Left cardiac atrium (tissue), 4 donors: Measurements from ENCODE around the gene KDM8. TPM values are rescaled to one million over a fixed set of nuclear protein-coding genes. Genes with fewer than 3 reads are reported as not detected.

Experiments used
- ATAC-seq, 2 donors: fragments of 200-7000 bp; cut with Tn5 transposase; one replicate each; pipeline ENCODE4 v1.9.1; 2020; ENCODE audit warnings: mild to moderate bottlenecking in 2 of 2, moderate library complexity in 2 of 2
- DNase-seq: peaks from one replicate; pipeline ENCODE4 v3.0.0-alpha.2; 2020
- intact Hi-C, 2 donors: fragments of 100-400 bp; cut with DNase I; formaldehyde crosslinking; loops; one replicate each; pipeline versions ENCODE4 v1.14.1 to v1.15.1; 2022 to 2023
- long read RNA-seq: library from polyadenylated mRNA; unstranded; transcript quantifications from one replicate; pipeline ENCODE4 v2.0.0, GENCODE V29; 2021
- total RNA-seq, 2 donors: library from RNA; stranded (reverse); fragmentation: NEBNext Ultra II Directional; extraction: Animal tissue kit (Norgen Biotek cat#: 25700); gene quantifications; one replicate each; pipeline ENCODE4 v1.2.1, GENCODE V29; 2021
- donor health status: DM: no; HTN: yes; CAD: no.
- donor health status: DM: no; HTN: yes; CAD: no; lungs with severe emphysema.
- donor health status: DM: yes; HTN: yes; CAD: no.
- donor health status: Dilated cardiomyopathy.

KDM8 gene
- total RNA-seq, result 1 to 10 TPM; 3.0 to 4.2 TPM
- long read RNA-seq, partial matches to known transcripts, result 0 of 4 reads
- long read RNA-seq, other reads (novel, unspliced or antisense), result 2 of 4 reads

DNA sequence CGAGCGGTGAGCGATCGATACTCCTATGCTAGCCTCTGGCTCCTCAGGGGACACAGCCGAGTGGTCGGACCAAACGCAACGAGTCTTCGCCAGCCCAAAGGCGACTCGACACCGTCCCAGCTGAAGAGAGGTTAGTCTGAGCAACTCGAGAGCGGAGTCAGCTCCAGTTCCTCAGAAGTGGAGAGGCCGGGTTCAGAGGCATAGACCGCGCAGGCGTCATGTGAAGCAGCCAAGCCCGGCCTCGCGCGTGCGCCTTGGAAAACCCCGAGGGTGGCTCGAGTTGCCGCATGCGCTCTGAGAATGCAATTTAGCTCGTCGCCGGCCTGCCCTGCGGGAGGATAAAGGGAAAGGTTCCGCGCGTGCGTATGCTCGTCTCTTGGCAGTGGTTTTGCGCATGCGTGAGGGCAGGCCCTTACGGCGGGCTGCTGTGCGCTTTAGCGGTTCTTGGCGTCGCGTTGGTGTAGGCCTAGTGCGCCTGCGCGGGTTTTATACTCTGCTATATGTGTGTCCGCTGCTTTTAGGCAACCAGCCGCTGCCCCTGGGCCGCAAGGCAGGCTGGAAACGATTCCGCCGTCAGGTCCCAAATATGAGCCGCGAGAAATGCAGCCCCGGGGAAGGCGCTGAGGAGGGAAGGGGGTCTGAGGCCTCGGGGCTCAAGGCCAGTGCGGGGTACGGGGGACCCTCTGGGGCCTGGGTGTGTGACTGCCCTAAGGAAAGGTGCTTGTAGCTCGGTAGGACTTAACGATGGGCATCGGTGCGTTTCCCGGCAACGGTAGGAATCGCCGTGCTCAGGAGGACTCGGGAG lies at the start of gene KDM8:
KDM8 (plus strand) TSS at position 20 of the 805 bp plus-strand sequence. CDS start 6,598 bp downstream, outside the sequence.
- intact Hi-C loops, result no loop called here

DNA sequence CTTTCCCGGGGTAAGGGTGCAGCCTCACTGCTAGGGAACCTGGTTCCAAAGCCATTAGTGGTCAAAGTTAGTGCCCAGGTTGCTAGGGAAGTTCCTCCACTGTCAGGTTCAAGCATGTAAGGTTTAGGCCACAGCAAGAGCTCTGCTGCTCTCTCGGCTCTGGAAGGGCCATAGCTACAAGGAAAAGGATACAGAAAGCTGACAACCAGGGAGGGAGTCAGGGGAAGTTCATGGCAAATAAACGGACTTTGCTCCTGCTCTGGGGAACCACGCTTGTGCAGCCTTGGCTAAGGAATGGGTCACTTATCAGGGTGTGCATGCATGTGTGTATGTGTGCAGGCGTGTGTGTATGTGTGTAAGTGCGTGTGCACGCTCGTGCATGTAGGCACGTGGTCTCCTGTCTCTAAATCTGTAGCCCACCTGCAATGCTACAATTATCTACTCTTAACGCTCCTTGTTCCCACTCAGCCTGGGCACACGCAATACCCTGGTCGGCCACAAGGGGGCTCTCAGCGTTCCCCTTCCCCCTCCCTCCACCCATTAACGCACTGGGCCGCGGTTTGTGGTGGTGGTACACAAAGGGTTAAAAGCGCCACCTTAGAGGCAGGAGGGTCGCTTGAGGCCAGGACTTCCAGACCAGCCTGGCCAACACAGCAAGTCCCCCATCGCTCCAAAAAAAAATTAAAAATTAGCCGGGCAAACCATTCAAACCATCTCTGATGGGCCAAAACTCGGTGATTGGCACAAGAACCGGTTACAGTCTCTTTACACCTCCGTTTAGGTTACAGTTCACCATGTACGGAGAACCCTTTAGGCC lies 48.4 kb upstream of the KDM8 start:
- ATAC-seq (peak; percentile 59 to 83), DNase-seq (peak; percentile 55)
- intact Hi-C loops, result loop anchor here in 1 of 2 donors (5.0 kb wide), 1 partner anchor 302 kb away; no protein-coding TSS in a partner anchor

More for the DNA sequence above, at the start of gene KDM8:
- ATAC-seq (peak; percentile 94 to 98), DNase-seq (peak; percentile 99)

DNA sequence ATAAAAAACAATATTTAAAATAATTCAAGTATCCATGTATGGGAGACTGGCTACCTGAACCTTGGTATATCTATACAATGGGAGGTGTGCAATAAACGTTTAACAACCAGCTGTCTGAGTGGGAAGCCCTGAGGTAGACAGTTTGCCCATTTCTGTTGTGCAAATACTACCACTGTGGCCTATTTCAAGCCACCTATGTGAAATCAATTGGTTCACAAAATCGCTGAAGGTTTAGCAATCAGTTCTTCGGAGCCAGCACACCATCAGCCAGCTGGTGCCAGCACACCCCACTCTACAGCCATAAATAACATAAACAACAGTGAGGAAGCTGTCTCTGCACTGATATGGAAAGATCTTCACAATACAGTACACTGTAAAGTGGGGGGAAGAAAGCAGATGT lies 46.7 kb upstream of the KDM8 start:
- ATAC-seq, result no peak
- DNase-seq, result no peak
- intact Hi-C loops, result no loop called here

DNA sequence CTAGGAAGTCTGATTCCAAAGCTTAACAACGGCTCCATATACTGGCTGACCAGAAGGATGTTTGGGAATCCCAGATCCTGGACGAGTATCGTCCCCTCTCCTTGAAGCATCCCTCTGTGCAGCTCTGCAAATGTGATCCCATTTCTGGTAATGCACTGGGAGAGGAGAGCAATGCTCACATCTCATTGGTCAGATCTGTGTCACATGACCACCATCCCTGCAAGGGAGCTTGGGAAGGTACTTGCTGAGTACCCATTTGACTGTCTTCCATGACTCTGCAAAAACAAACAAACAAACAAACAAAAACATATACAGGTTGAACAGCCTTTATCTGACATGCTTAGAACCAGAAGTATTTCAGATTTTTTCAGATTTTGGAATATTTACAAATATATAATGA lies 41.9 kb upstream of the KDM8 start:
- intact Hi-C loops, result no loop called here
- ATAC-seq (no peak), DNase-seq (no peak)

DNA sequence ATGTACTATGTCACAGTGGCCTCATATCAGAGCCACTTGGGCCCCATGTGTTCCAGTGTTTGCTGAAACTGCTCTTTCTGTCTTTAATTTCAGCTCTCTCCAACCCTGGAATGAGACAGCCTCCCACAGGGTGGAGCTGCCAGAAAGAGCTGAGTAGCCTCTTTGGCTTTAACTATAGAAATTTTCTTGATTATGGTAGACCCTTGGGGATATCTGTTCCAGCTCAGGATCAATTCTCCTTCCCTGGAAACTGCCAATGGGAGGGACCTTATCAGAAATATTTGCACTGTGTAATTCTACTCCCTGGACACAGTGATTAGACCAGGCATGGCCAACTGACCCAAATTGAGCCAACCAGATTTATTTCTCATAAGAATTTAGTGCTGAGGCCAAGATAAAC lies 39.0 kb upstream of the KDM8 start:
- ATAC-seq (peak; percentile 27 to 89), DNase-seq (no peak)
- intact Hi-C loops, result no loop called here

DNA sequence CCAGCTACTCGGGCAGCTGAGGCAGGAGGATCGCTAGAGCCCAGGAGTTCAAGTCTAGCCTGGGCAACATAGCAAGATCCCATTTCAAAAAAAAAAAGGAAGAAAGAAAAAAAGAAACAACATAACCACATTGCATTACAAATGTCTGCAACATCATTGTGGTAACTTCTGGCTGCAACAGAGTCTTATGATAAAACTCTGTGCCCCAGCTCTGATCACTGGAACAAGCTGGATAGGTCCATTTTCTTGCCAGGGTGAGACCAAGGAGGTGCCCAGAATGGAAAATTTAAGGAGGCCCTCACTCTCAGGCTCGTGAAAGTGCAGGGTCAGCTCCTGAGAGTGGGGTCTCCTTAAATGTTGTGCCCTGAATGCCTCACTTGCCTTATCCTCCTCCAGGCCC lies 37.8 kb upstream of the KDM8 start:
- DNase-seq, result no peak
- intact Hi-C loops, result no loop called here

DNA sequence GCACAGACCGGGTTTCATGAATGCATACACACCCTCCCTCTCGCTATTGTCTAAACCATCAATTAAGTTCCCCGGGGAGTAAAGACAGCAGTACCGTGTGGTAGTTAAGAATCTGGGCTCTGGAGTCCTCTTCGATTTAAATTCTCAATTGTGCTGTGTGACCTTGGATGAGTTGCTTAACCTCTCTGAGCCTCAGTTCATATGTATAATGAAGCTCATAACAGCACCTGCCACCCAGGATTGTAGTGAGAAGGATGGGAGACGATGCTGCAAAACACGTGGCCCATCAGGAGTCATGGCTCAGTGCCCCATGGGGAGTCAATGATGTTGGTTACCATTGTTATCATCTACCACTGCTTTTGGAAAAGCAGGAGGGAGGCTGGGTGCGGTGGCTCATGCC lies 34.5 kb upstream of the KDM8 start:
- ATAC-seq, result no peak
- no peak for DNase-seq
- intact Hi-C loops, result no loop called here

More for the DNA sequence above, 37.8 kb upstream of the KDM8 start:
- no peak for ATAC-seq

DNA sequence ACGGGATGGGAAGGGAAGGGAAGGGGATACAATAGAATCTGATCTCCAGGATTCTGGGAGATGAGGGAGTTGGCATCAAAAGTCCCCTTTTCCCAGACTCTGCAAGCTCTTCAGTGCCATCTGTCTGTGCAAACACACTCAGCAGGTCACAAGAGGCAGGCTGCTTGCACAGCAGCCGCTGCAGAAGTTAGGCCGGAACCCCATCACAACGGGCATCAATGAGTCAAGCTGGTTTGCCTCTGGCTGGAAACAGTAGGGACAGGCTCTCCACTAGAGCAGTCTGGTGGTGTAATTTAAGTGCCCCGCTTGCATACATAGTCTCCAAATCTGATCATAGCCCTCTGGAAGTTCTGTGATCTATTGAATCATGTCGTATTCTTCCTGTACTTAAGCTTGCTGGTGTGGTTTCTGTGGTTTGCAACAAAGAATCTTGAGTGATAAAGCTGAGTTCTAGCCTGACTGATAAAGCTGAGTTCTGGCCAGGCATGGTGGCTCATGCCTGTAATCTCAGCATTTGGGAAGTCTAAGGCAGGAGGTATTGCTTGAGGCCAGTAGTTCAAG lies 33.7 kb upstream of the KDM8 start:
- intact Hi-C loops, result no loop called here
- ATAC-seq (peak in 1 of 2 donors; percentile 42), DNase-seq (no peak)

DNA sequence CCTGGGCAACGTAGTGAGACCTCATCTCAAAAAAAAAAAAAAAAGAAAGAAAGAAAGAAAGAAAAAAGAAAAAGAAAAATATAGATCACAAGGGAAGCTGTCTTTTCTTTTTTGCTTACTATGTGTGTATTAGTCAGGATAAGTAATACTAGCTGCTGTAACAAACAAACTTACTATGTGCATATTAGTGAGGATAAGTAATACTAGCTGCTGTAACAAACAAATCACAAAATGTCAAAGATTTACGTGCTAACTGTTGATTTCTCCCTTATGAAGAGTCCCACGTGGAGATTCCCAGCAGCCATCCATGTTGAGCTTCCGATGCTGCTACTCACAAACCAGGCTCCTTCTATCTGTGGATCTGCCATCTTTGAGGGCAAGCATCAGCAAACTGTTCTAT lies 31.7 kb upstream of the KDM8 start:
- intact Hi-C loops, result no loop called here
- ATAC-seq (no peak), DNase-seq (no peak)

DNA sequence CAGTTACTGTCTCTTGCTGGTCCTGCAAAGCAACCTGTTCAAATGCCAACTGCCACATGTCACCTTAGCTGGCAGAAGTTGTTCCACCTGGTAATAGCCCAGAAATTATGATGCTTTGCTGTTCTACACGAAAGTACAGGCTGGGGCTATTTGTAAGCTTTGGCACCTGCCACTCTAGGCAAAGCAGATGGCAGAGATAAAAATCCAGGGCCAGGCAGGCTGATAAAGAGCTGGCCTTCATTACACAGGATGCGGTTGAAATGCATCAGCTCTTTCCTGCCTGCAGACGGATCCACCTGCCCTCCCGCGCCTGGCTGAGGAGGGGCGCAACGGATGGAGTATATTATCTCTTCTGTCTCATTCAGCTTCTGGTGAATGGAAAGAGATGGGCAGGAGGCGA lies 29.3 kb upstream of the KDM8 start:
- intact Hi-C loops, result no loop called here
- ATAC-seq, result peak in 1 of 2 donors; percentile 32
- no peak for DNase-seq

DNA sequence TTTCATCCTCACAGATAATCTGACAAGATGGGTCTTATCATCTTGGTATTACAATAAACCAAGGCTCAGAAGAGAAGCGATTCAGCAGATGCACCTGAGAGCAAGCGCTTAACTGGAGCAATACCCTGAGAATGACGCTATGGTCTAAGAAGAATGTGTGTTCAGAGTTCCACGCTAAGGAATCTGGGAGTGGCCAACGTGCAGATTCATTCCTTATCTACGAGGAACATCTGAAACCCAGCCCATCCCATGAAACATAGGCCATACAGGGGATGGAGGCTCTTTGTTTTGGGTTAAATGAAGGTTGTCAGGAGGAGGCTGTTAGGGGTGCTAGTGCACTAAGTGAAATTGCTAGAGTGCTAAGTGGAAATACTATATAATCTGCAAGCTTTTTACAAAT lies 28.5 kb upstream of the KDM8 start:
- intact Hi-C loops, result loop anchor here in 1 of 2 donors (5.0 kb wide), 1 partner anchor 288 kb away; no protein-coding TSS in a partner anchor
- ATAC-seq (no peak), DNase-seq (no peak)

DNA sequence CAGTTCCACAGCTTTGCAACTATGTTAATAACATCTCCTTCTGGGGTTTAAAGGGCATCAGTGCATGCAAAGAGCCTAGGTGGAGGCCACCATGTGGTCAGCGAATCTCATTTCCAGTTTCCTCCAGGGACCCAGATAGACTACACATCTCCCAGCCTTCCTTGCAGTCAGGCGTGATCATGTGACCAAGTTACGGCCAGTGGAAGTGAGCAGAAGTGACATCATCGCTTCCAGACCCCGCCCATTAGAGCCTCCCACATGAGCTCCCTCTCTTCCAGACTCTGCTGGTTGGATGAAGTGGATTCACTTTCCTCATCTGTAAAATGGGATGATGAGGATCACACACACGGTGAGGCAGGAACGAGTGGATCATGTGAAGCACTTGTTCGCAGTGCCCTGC lies 27.4 kb upstream of the KDM8 start:
- ATAC-seq (no peak), DNase-seq (no peak)
- intact Hi-C loops, result loop anchor here in 1 of 2 donors (5.0 kb wide), 1 partner anchor 286 kb away; no protein-coding TSS in a partner anchor

DNA sequence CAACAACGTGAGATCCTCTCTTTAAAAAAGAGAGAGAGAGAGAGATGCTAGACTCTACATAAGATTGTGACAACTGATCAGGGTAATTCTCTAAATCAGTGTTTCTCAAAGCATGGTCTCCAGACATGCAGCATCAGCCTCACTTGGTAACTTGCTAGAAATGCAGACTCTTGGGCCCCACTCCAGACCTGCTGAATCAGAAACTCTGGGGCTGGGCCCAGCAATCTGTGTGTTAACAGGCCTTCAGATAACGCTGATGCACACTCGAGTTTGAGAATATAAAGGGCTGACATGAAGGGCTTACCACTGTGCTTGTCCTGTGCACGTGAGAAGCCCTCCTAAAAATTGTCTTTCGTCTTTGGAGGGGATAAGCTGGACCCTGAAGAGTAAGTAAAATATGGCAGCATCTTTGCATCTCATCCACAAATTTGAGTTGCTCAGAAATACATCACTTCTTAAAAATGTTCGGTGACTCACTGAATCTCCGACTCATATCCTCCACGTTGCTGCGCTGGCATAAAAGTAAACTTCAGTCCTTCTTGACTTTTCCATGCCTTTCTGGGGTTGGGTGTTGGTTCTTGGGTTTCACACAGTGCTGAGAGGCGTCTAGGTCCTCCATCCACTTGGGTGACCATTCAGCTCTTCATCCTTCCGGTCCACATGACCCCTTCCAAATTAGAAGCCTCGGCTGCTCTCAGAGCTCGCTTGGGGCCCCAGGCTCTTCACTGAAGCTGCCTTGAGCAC lies 26.1 kb upstream of the KDM8 start:
- intact Hi-C loops, result loop anchor here in 1 of 2 donors (5.0 kb wide), 1 partner anchor 285 kb away; no protein-coding TSS in a partner anchor
- no peak for DNase-seq

DNA sequence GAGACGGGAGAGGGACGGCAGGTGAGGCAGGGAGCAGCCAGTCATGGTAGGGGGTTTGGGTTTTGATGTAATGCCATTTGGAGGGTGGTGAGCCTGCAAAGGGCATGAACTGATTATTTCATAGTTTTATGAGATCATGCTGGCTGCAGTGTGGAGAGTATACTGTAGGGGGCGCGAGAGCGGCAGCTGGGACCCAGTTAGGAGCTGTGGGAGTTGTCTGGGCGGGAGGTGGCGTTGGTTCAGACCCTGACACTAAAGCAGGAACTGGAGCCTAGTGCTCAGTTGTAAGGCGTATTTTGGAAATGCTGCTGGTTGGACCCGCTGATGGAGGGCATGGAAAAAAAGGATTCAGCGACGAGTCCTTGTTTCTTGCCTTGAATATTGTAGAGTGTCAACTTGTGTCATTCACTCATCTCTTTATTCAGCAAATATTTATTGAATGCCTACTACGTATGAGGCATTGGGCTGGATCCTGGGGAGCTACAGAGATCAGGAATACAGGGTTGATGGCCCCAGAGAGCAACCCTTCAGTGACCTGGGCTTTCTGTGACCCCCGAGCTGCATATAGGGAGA lies 23.7 kb upstream of the KDM8 start:
- intact Hi-C loops, result loop anchor here (1.0 to 10.0 kb wide), 3 partner anchors 185 to 283 kb away; no protein-coding TSS in a partner anchor
- DNase-seq (peak; percentile 89), ATAC-seq (peak; percentile 95 to 97)

More for the DNA sequence above, 26.1 kb upstream of the KDM8 start:
- no peak for ATAC-seq

DNA sequence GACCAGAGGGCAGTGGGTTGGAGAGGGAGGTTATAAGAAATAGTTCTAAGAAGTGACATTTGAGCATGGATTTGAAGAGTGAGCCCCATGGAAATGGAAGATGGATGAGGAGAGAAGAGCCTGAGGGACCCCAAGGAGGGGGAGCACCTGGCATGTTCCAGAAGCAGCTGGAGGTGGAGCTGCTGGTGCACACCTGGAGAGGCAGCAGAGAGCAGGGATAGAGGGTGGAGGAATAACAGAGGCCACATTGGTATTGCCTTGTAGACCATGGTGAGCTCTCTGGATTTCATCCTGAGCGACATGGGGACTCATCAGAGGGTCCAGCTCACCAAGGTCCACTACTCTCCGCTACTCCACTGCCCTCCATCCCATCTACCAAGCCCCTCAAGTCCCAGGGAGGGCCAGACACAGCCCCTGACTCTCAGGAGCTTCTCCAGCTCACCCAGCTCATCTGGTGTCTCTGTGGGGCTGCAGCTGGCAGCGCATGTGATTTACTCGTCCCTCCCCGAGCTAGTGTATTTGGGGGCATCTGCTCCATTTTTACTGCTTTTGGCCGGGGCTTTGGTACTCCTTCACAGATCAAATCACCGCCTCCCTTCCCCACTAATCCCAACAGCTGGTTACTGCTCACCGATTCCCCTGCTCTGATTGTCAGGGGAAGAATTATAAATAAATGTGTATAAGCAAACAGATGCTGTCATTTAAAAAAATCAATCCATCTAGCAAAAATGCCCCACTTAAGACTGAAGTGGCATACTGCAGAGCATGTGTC lies 22.1 kb upstream of the KDM8 start:
- intact Hi-C loops, result loop anchor here in 1 of 2 donors (10.0 kb wide), 1 partner anchor 184 kb away; no protein-coding TSS in a partner anchor
- ATAC-seq (no peak), DNase-seq (no peak)

DNA sequence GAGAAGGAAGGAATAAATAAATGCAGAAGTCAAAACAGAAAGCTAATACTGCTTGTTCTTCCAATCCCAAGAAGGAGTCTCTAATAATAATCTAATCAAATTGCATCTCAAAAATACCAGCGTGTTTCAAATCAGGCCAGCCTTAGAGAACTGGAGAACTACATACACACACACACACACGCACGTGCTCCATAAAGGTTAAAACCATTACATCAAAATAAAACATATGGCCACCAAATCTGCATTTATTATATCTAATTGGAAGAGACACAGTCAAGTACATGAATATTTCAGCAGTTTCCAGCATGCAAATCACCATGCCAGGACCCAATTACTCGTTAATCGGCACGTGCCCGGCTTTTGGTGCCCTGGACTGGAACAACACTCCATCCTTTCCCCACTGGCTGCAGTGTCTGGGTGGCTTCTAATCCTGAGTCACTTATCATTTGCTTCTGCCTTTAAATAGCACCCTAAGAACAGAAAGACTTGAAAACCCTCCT lies 20.4 kb upstream of the KDM8 start:
- intact Hi-C loops, result loop anchor here in 1 of 2 donors (10.0 kb wide), 1 partner anchor 182 kb away; no protein-coding TSS in a partner anchor
- DNase-seq (no peak), ATAC-seq (no peak)

DNA sequence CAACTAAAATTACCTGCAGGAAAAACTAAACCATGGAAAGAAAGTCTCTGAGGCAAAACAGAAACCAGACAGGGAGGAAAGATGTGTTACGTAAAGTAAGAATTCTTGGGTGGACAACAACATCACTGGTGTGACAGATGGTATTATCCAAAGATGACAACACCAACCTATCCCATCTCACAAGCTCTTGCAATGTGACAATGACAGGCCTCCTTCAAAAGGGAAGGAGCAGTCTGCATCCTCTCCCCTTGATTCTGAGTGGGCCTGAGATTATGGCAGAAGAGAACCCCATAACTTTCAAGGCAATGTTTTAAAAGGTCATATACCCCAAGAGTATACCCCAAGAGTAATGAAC lies 17.6 kb upstream of the KDM8 start:
- DNase-seq (no peak), ATAC-seq (no peak)
- intact Hi-C loops, result loop anchor here in 1 of 2 donors (10.0 kb wide), 1 partner anchor 179 kb away; no protein-coding TSS in a partner anchor
